H1 (cell line): ENCODE results near the gene SCGB1C2. TPM values are rescaled to one million over a fixed set of nuclear protein-coding genes. Genes with fewer than 3 reads are reported as not detected.

Experiments used
- CTCF ChIA-PET: fragments of 300-600 bp; sonication (Branson Sonifier 250); formaldehyde crosslinking; loops from one replicate; lab custom pipeline; 2021; ENCODE audit not compliant: partially characterized antibody; lab: Charles Lee
- POLR2A ChIA-PET: fragments of 300-600 bp; sonication (Branson Sonifier 250); formaldehyde crosslinking; loops from one replicate; lab custom pipeline; 2021; ENCODE audit warnings: inconsistent platforms; ENCODE audit not compliant: partially characterized antibody; lab: Charles Lee
- DNase-seq, 2 experiments: peaks; one replicate each; pipeline versions ENCODE4 v3.0.0 to v3.0.0-alpha.2; 2010 to 2022; ENCODE audit warnings: low spot score in 2 of 2, low read depth in 1 of 2, mixed read lengths in 1 of 2
- FAIRE-seq: peaks from 2 replicates; lab custom pipeline; 2011; peaks lifted over from hg19 to GRCh38; lab: Jason Lieb, UNC
- H2AFZ ChIP-seq: 2 replicates; pipeline ENCODE4 v1.8.1; 2012; ENCODE audit warnings: low read length, inconsistent platforms
- H2AK5ac ChIP-seq: 2 replicates; pipeline ENCODE4 v1.6.1; 2013; ENCODE audit warnings: low read depth, low read length
- H2BK120ac ChIP-seq: replicated peaks from 2 replicates; pipeline ENCODE3; 2013; ENCODE audit warnings: low read depth, low read length, inconsistent platforms
- H2BK12ac ChIP-seq: 2 replicates; pipeline ENCODE4 v1.6.1; 2013; ENCODE audit warnings: low read depth, low read length
- H2BK15ac ChIP-seq: 2 replicates; pipeline ENCODE4 v1.6.1; 2013; ENCODE audit warnings: low read length
- H2BK20ac ChIP-seq: 2 replicates; pipeline ENCODE4 v1.6.1; 2013; ENCODE audit warnings: low read length
- H2BK5ac ChIP-seq: 2 replicates; pipeline ENCODE4 v1.6.1; 2013; ENCODE audit warnings: low read depth, low read length
- H3K14ac ChIP-seq: 2 replicates; pipeline ENCODE4 v1.6.1; 2013; ENCODE audit warnings: inconsistent platforms; ENCODE audit not compliant: insufficient read length
- H3K18ac ChIP-seq: 2 replicates; pipeline ENCODE4 v1.6.1; 2013; ENCODE audit warnings: low read length; ENCODE audit errors: extremely low read depth
- H3K23ac ChIP-seq: 2 replicates; pipeline ENCODE4 v1.6.1; 2013; ENCODE audit warnings: inconsistent platforms; ENCODE audit not compliant: insufficient read length
- H3K23me2 ChIP-seq: 2 replicates; pipeline ENCODE4 v1.6.1; 2013; ENCODE audit warnings: low read depth, low read length
- H3K27ac ChIP-seq: 2 replicates; pipeline ENCODE4 v1.6.1; 2011; ENCODE audit warnings: low read depth, low read length, inconsistent platforms
- H3K27me3 ChIP-seq, 4 experiments: replicated peaks in 1 of 4; 1 replicate in 1 of 4; 2 replicates in 3 of 4; pipeline versions ENCODE4 v1.6.1 to v1.8.1; 2011 to 2013; ENCODE audit warnings: low read length in 3 of 4, mild to moderate bottlenecking in 3 of 4, inconsistent platforms in 2 of 4, mixed read lengths in 2 of 4, moderate library complexity in 1 of 4; ENCODE audit not compliant: control insufficient read depth in 3 of 4, insufficient read depth in 3 of 4; ENCODE audit errors: extremely low read depth in 1 of 4
- H3K36me3 ChIP-seq, 4 experiments: 2 replicates each; pipeline versions ENCODE4 v1.6.1 to v1.8.1; 2011 to 2013; ENCODE audit warnings: mild to moderate bottlenecking in 4 of 4, low read length in 3 of 4, moderate library complexity in 2 of 4, control low read depth in 1 of 4, inconsistent platforms in 1 of 4; ENCODE audit not compliant: insufficient read depth in 4 of 4, control insufficient read depth in 2 of 4
- H3K4ac ChIP-seq: replicated peaks from 2 replicates; pipeline ENCODE3; 2013; ENCODE audit warnings: low read length, low read depth, mixed read lengths, inconsistent platforms; ENCODE audit not compliant: insufficient read length
- H3K4me1 ChIP-seq, 4 experiments: replicated peaks in 1 of 4; 1 replicate in 1 of 4; 2 replicates in 3 of 4; pipeline versions ENCODE4 v1.6.1 to v1.8.1; 2011 to 2013; ENCODE audit warnings: low read length in 3 of 4, inconsistent platforms in 2 of 4, mixed read lengths in 1 of 4; ENCODE audit not compliant: insufficient read depth in 4 of 4, control insufficient read depth in 3 of 4
- H3K4me2 ChIP-seq, 2 experiments: 2 replicates each; pipeline versions ENCODE4 v1.6.1 to v1.8.1; 2011 to 2013; ENCODE audit warnings: low read depth in 2 of 2, low read length in 2 of 2, control low read depth in 1 of 2, inconsistent platforms in 1 of 2, mild to moderate bottlenecking in 1 of 2; ENCODE audit not compliant: insufficient read depth in 1 of 2
- H3K4me3 ChIP-seq, 4 experiments: fragments of 200-600, 300-600 bp in 1 of 4; sonication (generic), shearing (Covaris generic), sonication (Bioruptor Twin) in 1 of 4; 2 replicates each; pipeline versions ENCODE4 v1.5.1 to v1.8.1; 2011 to 2016; ENCODE audit warnings: low read length in 4 of 4, low read depth in 3 of 4, control low read depth in 2 of 4, inconsistent platforms in 2 of 4, mild to moderate bottlenecking in 2 of 4, mixed read lengths in 1 of 4, moderate library complexity in 1 of 4; ENCODE audit not compliant: insufficient read depth in 2 of 4; ENCODE audit errors: extremely low read depth in 1 of 4
- H3K56ac ChIP-seq: replicated peaks from 2 replicates; pipeline ENCODE3; 2013; ENCODE audit warnings: low read depth, mild to moderate bottlenecking, mixed read lengths, low read length, inconsistent platforms; ENCODE audit not compliant: insufficient read length
- H3K79me1 ChIP-seq: 2 replicates; pipeline ENCODE4 v1.6.1; 2013; ENCODE audit warnings: low read depth, low read length, control low read depth
- H3K79me2 ChIP-seq, 2 experiments: 2 replicates each; pipeline versions ENCODE4 v1.6.1 to v1.8.1; 2012 to 2013; ENCODE audit warnings: low read length in 2 of 2, mild to moderate bottlenecking in 2 of 2, inconsistent platforms in 1 of 2; ENCODE audit not compliant: insufficient read depth in 2 of 2, control insufficient read depth in 1 of 2
- H3K9ac ChIP-seq, 4 experiments: replicated peaks in 1 of 4; 1 replicate in 1 of 4; 2 replicates in 3 of 4; pipeline versions ENCODE4 v1.6.1 to v1.8.1; 2011 to 2013; ENCODE audit warnings: low read depth in 3 of 4, low read length in 3 of 4, control low read depth in 2 of 4, mild to moderate bottlenecking in 2 of 4, moderate library complexity in 2 of 4, inconsistent platforms in 1 of 4; ENCODE audit errors: extremely low read depth in 1 of 4
- H3K9me3 ChIP-seq, 2 experiments: 2 replicates each; pipeline versions ENCODE4 v1.6.1 to v1.8.1; 2012 to 2013; ENCODE audit warnings: mild to moderate bottlenecking in 2 of 2, moderate library complexity in 2 of 2, control low read depth in 1 of 2, inconsistent platforms in 1 of 2, low read depth in 1 of 2, low read length in 1 of 2, mixed read lengths in 1 of 2; ENCODE audit not compliant: insufficient read depth in 2 of 2
- H4K20me1 ChIP-seq, 2 experiments: replicated peaks in 1 of 2; 2 replicates each; pipeline versions ENCODE3 to v1.8.1; 2011 to 2013; ENCODE audit warnings: inconsistent platforms in 2 of 2, low read length in 2 of 2, mild to moderate bottlenecking in 1 of 2; ENCODE audit not compliant: insufficient read depth in 2 of 2, control insufficient read depth in 1 of 2
- H4K5ac ChIP-seq: 2 replicates; pipeline ENCODE4 v1.6.1; 2013; ENCODE audit warnings: low read length, low read depth, mixed read lengths, inconsistent platforms; ENCODE audit not compliant: insufficient read length
- H4K8ac ChIP-seq: 2 replicates; pipeline ENCODE4 v1.8.0; 2013; ENCODE audit warnings: mild to moderate bottlenecking, moderate library complexity, low read length, inconsistent platforms; ENCODE audit not compliant: insufficient read depth; ENCODE audit errors: extremely low read depth
- H4K91ac ChIP-seq: replicated peaks from 2 replicates; pipeline ENCODE3; 2013; ENCODE audit warnings: low read length, mixed read lengths, inconsistent platforms; ENCODE audit not compliant: insufficient read length
- NANOG ChIP-seq: IDR thresholded peaks from 2 replicates; pipeline ENCODE4 v1.6.1; 2011; ENCODE audit warnings: low read length, low read depth, mild to moderate bottlenecking, inconsistent platforms; ENCODE audit not compliant: insufficient read depth, poor library complexity, severe bottlenecking
- TBP ChIP-seq: IDR thresholded peaks from 2 replicates; pipeline ENCODE4 v1.6.1; 2011; ENCODE audit warnings: low read depth, low read length, improper control_type of control experiment
- WGBS, 2 experiments: shearing (Covaris generic) in 1 of 2; methylation state at CpG; one replicate each; pipeline versions ENCODE4 v1.1.6 to v1.1.7; 2013 to 2015; ENCODE audit warnings: low lambda C conversion rate in 2 of 2, mixed read lengths in 2 of 2, inconsistent platforms in 1 of 2, low coverage in 1 of 2, missing lambda C conversion rate in 1 of 2; ENCODE audit not compliant: insufficient replicate concordance in 2 of 2, insufficient coverage in 1 of 2, insufficient read length in 1 of 2; ENCODE audit errors: extremely low coverage in 1 of 2, missing lambda C conversion rate in 1 of 2; 5-methylcytosine and 5-hydroxymethylcytosine counted together
- polyA plus RNA-seq, 7 experiments: library from polyadenylated mRNA; depleted of rRNA in 3 of 7; stranded (reverse) in 5 of 7; unstranded in 2 of 7; fragments of >200 nt in 5 of 7; fragments of 200-250 nt in 2 of 7; gene quantifications; 1 replicate in 5 of 7; 2 replicates in 1 of 7; 4 replicates in 1 of 7; pipeline versions ENCODE4 v1.2.1 to v1.2.3, GENCODE V29; 2011 to 2013; ENCODE audit warnings: missing spikeins in 2 of 7, mixed read lengths in 2 of 7
- total RNA-seq: library from RNA; stranded (reverse); fragmentation: NEBNext Ultra II Directional; extraction: Animal tissue kit (Norgen Biotek cat#: 25700); gene quantifications from 2 replicates; pipeline ENCODE4 v1.2.1, GENCODE V29; 2021

SCGB1C2 gene
- total and polyA plus RNA-seq, 2 of the 8 experiments (the other 6 are each of a cell fraction or from before 2014, with no cell fraction given): not detected

DNA sequence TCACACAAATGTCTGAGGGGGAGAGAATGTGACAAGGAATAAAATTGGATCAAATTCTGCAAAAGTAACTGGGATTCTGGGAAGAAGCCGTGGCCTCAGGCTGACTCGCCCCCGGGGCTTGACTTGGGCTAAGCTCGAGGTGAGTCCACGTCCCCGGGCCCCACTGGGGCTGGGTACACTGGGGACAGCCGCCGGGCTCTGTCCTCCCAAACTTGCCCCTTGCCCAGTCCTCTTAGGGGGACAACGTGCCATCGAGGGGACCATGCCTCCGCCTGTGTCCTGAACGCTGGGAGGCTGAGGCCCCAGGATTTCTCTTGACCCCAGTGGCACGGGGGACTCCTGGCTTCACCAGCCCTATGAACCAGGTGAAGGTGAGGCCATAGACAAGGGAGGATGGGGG, 23.0 kb downstream of the SCGB1C2 start:
- H3K9me3 ChIP-seq: no peaks in the 10 kb centered on the region
- H4K8ac ChIP-seq: no peak overlapping the region
- no peaks in the 10 kb centered on the region for H3K23me2 ChIP-seq
- no peaks in the 10 kb centered on the region for H3K79me1 ChIP-seq
- H4K20me1 ChIP-seq: peaks cover 0 to 2% of the 10 kb centered on the region in 2 experiments
- FAIRE-seq (no peak), DNase-seq (no peak)
- H3K14ac ChIP-seq: no peak overlapping the region
- H3K56ac ChIP-seq: no peak overlapping the region
- no peak overlapping the region for H2BK12ac ChIP-seq
- H2AK5ac ChIP-seq: no peak overlapping the region
- H3K4me2 ChIP-seq: no peak overlapping the region
- H2BK120ac ChIP-seq: no peak overlapping the region
- no peak overlapping the region for H2BK20ac ChIP-seq
- no peak overlapping the region for H2AFZ ChIP-seq
- H3K4me1 ChIP-seq: no peaks in the 10 kb centered on the region; a peak in 1 of 7 replicates
- WGBS, 2 experiments: 92% methylated on average over 10 of the region's 13 CpGs; no CpG with 5 or more reads in 1 of the 2 experiments
- H3K4ac ChIP-seq: no peak overlapping the region
- CTCF ChIA-PET: interaction anchor here (1.0 to 3.5 kb wide), 3 partner anchors 11 to 150 kb away, joined by 4 to 20 read pairs (median 7); no protein-coding TSS in a partner anchor
- H4K5ac ChIP-seq: no peak overlapping the region
- no peaks in the 10 kb centered on the region for H3K27me3 ChIP-seq
- H3K36me3 ChIP-seq: no peaks in the 10 kb centered on the region
- H3K18ac ChIP-seq: no peak overlapping the region
- H3K4me3 ChIP-seq: no peak overlapping the region
- no peak overlapping the region for H2BK5ac ChIP-seq
- H3K9ac ChIP-seq: no peak overlapping the region
- no peak overlapping the region for H3K27ac ChIP-seq
- no peaks in the 10 kb centered on the region for H3K79me2 ChIP-seq
- H3K23ac ChIP-seq: no peak overlapping the region
- POLR2A ChIA-PET: no interaction called here
- no peak overlapping the region for H4K91ac ChIP-seq
- H2BK15ac ChIP-seq: no peak overlapping the region
- TF ChIP-seq NANOG: no peak
- no peak for TF ChIP-seq TBP
